Measurements from ENCODE around the gene NFIA.

NFIA gene

DNA sequence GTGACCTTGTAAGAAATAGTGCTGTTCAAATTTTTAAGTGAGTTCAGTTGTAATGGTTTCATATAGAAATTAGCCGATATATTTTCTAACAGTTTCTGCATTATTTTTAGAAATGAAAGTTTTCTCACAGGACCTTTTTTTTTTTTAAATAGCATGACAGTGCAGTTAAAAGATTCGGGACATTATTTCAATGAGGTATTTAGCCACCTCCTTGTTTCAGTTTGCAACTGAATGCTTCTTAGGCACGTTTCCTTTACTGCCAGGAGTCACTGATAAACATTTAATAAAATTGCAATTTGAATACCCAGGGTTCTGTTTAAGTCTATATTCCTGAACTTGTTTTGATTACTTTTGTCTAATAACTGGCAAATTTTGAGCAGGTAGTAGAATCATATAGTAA, 337.9 kb downstream of the NFIA start:
- DNase-seq, result no peak

DNA sequence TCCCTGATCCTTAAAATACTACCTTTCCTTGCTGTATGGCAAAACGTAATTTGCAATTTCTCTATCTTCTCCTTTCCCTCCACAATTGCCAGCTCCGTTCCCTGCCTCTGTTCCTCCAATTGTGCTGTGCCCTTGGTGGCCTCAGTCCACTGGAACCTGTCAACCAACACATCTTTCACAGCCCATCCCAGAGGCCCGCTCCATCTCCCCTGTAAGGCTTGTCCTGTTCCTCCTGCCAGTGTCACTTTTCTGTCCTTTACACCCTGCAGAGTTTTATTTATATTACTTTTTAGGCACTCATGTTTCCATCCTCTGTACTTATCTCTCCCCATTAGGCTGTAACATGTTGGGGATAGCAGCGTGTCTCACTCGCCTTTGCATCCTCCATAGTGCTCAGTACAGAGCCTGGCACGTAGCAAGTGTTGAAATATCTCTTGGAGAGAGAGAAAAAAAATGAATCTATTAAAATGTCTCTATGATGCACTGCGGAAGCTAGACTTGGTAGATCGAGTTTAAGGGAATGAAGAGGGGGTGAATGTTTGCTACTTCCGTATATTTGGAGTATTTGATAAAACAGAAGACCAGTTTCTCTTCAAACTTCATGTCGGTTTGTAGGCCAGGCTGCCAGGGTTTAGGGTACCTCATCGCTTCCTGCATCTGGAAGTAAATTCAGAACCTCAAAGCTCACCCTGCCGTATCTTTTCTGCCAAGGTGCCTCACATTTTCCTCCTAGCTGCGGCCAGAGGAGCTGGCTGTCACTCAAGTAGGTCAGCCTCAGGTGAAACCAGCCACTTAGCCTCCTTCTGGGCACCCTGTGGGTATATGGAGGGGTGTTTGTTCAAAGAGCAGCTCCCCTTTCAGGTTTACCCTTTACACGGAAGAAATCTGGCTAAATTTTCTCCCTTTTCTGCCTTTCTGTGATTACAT, 338.8 kb downstream of the NFIA start:
- no peak for DNase-seq

DNA sequence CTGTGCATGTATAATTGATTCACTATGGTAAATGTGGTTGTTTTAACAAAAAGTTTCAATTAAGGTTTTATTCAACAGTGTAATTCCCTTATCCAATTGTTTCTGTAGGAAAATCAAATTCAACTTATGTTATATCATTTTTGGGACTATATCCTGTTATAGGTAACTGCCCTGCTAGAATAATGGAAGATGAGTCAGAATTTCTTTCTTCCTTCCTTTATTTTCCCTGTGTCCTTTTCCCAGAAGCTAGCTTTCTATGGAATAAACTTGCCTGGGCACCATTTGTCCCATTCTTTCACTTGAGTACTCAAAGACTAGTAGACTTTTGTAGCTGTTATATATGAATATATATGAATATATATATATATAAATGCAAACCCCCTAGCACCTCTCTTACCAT, 341.3 kb downstream of the NFIA start:
- no peak for DNase-seq

DNA sequence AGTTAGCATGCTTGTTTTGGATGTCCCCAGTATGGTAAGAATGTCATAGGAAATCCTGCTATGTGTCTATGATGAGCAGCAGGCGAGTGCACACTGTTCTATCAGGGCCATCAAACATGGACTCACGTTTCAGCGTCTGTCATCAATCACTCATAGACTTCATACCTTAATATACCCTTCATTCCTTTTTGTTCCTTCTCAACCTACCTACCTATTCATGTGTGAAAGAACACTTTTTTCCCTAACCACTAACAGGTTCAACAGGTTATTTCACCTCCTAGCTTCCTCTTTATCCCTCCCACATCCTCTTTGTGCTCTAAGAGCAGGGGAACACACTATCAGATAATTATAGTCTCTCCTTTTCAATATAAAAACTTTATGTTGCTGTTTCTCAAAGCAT, 342.0 kb downstream of the NFIA start:
- no peak for DNase-seq

DNA sequence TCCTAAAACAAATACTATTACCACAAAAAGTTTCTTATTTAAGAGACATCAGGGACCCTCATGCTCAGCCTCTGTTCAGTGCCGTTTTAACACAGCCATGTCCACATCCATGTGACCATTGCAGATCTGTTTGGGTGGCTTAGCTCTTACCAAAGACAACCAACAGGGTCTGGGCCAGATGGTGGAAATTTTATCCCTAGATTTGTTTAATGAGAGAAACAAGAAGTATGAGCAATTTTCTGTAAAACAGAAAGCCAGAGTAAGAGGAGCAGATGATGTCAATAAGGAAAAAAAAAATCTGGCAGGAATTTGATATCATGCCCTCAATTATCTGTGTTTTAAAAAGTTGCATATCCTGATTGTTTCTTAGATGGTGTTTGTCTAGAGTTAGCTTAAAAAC, 342.7 kb downstream of the NFIA start:
- no peak for DNase-seq

DNA sequence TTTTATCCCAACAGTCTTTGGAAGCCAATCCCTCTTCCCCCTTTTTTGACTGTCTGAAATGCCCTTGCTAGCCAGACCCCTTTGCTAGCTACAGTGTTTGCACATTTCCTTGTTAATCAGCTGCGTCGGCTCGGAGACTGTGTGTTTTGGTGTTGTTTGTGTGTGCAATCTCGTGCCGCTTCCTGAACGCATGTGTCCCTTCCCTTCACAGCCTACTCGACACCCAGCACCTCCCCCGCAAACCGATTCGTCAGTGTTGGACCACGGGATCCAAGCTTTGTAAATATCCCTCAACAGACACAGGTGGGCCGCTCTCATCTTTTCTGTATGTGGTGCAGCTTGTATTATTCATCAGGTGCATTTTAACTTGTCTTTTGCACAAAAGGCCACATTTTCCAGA, 343.9 kb downstream of the NFIA start:
- no peak for DNase-seq

DNA sequence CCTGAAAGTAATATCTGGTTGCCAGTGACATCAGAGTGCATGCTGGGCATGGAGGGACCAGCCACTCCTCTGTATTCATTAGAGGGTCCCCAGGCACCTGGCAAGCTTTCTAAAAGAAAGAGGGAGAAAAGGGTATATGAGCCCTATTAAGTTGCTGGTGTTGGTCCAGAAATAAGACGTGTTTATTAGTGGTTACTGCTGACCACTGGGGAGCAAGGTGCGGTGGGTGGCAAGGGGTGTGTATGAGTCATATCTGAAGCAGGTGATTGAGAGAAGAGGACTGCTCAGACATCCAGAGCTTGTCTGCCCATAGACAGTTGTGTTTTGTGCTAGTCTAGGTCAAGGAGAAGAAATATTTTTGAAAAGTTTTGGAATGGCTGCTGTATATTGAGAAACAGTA, 344.5 kb downstream of the NFIA start:
- no peak for DNase-seq

DNA sequence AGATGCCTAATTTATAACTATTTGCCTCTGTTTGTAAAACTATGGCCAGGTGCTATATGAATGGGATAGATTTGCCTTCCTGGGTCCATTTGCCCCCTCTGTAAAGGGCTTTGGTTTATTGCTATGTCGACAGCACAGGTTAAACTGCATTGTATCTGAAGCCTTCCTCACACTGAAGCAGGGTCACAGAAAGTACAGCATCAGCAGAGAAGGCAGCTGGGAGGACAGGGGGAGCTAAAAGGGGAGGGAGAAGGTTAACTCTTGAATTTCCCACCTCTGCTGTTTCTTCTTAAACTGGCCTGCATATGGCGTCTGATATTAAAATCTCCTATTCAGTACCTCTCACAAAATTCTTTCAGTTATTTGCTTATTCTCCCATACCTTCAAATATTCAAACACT, 345.1 kb downstream of the NFIA start:
- no peak for DNase-seq

DNA sequence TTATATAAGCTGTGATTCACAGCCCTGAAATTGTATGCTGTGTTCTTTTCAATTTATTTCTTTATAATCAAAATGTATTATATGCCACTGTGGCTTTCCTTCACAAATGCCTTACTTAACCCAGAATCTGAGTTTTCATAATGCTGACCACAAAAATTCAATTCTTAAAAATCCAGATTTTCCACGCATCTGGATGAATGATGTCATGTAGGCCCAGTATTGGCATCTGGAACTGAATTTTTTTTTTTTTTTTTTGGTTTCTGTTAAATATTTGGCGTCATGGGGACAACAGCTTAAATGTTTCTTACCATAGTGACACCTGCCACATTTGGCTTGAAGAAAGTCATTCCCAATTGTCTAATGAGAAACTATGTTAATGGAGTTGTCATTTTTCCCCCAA, 345.8 kb downstream of the NFIA start:
- DNase-seq, result no peak

DNA sequence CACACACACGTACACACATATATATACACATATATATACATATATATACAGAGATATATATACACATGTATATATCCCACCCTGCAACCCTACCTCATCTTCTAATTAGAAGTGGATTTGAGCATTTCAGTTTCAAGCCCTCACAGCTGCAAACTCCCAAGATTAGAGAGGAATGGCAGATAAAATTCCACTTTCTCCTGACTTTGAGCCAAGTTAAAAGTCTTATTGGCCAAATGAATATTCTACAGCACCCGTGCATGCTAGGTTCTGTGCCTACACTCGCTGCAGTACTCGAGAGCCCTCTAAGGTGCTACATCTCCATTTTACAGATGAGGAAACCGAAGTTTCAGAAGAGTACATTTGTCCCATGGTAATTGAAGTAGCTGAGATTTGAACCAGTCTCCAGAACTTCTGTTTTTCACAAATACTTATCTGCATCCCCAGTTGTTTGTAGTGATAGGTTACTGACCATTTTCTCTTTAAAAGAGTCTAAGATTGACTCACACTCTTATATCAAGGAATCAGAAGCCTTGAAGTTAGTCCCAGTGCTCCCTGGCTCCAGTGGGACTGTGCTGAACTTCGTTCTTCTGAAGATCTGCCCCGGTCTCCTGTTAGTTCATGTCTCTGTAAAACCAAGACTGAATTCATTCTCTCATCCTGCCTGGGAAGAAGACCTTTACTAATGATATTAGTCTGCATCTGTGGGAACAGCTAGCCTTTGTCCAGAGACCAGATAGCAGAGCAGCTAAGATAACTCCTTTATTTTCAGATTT, 350.4 kb downstream of the NFIA start:
- DNase-seq, result no peak

DNA sequence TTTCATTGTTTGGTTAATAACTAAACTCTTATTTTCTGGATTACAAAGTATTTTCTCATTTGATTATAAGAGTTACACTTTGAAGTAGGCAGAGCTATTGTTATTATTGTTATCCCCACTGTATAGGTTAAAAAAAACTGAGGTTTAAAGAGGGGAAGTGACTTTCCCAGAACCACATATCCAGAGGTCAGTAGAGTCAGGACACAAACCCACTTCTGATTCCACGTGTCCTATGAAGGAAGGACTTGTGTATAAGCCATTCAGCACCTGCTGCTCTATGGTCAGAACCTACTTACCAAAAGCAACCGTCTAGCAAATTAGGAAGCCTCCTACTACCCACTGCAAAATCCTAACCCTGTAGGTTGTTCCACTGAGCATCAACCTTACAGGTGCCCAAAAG, 351.3 kb downstream of the NFIA start:
- DNase-seq, result no peak

DNA sequence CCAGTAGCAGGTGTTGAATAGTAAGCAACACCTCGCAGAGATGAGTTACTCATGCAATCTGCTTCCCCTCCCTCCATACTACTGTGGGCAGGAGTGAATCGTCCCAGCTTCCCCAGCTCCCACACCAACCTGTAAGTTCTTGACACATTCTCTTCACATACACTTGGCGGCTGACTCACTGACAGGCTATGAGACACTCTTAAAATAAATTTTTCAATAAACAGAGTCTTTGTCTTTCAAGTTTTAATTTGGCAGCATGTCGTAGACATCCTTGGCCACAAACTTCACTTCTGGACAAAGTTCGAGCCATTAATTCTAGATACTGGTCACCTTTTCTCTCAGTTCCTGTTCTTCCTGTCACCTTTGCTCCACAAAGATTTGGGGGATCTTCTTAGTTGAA, 351.9 kb downstream of the NFIA start:
- DNase-seq, result no peak

DNA sequence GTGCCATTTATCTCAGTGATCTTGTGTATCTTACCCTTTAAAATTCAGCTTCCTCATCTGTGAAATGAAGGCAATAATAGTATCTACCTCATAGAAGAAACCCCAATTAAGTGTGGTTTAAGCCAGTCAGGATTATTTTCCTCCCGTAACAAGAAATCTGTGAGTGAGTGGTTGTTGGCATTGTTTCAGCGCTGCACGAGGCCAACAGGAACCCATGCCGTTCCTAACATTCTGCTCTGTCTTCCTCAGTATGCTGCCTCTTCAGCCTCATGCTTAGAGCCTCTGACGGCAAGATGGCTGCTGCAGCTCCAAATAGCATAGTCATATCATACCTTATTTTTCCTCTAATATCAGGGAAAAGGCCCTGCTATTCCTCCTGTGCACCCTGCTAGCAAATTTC, 352.9 kb downstream of the NFIA start:
- no peak for DNase-seq

DNA sequence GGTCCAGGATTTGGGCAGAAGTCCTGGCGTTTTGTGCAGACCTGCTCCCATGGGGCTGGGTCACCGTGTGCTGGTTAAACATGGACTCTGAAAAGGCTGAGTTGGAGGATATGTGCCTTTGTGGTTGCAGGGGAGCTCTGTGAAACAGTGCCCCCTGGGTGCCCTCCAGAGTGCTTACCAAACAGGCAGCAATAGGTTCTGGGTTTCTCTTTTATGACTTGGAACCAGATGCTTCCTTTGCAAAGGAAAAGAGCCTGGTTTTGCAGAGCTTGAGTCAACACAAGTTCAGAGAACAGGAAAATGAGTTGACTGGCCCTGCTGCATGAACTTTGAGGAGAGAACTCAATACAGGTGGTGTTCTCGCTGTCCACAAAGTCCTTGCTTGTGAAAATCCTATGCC, 353.7 kb downstream of the NFIA start:
- DNase-seq, result no peak

DNA sequence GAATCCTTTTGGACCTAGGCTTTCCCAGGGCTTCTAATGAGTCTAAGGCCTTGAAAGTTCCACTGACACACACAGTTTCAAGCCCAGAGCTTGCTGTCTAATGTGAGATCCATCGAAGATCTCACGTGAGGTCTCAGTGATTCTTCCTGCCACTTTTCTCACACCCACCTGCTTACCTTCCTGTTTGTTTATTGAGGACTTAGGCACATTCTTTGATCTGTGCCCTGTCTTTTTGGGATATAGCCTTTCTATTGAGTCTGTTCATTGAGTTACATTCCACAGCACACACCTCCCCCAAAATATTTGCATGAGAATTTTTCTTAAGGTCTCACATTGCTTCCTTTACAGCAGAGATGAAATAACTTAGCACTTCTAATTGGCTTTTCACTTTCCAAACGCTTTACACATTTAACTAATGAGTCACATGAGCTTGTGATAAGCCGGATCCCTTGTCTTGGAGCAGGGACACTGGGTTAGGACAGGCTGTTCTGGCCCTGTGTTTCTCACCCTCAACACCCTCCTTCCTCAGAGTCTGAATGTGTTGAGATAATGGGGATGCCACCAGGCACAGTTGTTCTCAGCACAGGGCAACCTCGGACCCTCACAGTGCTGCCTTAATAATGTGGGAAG, 354.2 kb downstream of the NFIA start:
- DNase-seq, result no peak

DNA sequence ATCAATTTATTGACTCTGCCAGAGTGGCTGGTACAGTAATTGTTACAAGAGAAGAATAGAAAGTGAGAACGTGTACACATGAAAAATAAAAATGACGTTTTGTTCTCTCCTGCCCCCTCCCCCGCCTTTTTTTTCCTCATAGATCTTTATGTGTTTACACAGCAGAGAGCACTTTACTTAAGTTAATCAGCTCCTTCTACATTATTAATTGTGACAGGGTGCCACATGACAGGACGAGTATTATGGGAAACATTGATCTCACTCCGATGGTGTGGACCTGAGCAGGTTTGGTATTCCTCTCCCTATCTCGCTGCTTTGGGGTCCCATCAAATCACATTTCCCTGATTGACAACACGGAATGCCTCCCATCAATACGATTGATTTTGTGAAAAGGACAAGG, 356.9 kb downstream of the NFIA start:
- DNase-seq, result no peak

DNA sequence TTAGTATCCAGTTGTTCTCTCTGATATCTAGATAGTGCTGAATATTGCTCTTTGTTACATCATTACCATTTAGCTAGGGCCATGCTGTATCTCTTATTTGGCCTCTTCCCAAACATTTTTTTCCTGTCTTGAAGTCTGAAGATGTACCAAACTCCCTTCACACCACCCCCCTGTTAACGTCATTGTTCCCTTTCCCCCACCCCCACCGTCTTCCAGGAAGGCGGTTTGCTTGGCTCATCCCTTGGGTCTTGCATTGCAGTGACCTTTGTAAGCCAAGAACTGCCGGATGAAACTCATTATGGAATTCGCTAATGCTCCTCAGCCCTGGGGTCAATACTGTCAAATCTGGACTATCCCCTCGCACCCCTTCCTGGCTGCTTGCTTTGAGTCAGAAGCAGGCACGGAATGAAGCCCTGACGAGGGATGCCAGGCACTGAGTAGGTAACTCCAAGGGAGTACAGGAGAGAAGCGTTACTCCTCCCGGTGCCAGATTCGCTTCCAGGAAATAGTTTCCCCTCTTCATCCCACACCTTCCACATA, 359.4 kb downstream of the NFIA start:
- DNase-seq, result no peak

DNA sequence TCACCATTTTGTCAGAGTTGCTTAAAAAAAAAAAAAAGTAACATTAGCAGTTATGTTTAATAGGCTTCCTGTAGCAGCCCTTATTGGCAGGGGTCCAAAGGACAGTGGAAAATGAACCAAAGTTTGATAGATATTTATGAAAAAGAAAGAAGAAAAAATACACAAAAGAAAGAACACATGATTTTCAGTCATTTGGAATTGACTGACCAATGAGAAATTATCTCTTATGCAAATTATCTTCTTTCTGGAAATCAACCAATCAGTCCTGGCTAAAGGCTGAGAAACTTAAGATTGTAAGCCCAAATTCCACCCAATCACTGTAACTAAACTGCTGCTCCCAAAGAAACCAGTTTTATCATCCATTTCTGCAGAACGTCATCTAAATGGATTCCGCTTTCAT, 360.2 kb downstream of the NFIA start:
- DNase-seq, result no peak

DNA sequence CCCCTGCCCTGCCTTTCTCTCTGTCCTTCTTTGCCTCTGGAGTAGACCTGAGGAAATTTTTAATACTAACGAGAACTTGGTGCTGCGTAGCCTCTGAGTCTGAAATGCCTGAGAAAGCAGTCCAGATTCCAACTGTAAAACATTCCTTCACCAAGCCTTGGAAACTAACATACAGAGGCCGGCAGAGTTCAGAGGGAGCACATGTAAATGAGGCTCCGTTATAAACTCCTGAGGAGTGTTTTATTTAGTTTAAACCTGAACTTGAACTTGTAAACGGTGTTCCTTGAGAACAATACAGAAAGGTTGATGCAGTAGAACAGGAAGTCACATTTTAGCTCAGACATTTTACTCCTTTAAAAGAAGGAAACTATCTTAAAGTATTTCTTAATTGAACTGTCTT, 361.9 kb downstream of the NFIA start:
- DNase-seq, result no peak

DNA sequence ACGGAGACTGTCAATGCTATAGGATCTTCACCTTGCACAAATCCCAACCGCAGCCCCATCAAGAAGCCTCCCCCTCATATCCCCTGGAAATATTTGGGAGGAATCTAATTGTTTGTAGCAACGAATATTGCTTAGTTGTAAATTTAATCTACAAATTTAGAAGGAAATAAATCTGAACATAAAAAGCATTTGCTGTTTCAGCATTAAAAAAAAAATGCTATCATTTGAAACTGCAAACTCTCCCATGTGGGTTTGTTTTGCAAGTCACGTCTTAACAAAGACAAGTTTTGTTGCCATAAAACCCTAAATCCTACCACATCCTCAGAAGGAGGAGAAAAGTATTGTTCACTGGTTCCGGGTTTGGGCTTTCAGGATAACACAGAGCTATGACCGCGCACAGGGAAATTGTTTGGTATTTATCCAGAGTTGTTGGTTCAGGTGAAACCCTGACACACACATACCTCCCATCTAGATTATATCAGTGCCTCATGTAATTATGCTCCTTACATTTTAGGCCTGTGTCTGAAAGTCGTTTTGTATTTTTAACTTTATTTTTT, 363.0 kb downstream of the NFIA start:
- no peak for DNase-seq

DNA sequence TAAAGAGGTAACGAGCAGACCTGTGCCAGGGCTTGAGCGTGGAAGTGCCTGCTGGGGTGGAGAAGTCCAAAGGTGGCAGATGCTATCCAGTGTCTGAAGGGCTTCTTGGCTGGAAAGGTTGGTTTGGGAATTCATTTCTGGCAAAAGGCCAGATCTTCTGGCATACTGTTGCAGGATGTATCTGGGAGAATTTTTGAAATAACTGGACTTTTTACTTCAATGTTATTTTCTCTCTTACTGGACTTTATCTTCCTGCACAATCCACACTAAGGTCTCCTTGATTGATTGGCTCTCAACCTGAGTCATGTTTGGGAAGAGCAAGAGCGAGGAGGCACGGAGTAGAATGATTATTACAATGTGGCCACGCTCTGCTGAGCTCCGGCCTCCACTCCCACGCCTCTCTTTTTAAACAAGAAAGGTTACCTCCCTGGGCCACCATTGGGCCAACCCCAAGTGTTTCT, 364.2 kb downstream of the NFIA start:
- no peak for DNase-seq

DNA sequence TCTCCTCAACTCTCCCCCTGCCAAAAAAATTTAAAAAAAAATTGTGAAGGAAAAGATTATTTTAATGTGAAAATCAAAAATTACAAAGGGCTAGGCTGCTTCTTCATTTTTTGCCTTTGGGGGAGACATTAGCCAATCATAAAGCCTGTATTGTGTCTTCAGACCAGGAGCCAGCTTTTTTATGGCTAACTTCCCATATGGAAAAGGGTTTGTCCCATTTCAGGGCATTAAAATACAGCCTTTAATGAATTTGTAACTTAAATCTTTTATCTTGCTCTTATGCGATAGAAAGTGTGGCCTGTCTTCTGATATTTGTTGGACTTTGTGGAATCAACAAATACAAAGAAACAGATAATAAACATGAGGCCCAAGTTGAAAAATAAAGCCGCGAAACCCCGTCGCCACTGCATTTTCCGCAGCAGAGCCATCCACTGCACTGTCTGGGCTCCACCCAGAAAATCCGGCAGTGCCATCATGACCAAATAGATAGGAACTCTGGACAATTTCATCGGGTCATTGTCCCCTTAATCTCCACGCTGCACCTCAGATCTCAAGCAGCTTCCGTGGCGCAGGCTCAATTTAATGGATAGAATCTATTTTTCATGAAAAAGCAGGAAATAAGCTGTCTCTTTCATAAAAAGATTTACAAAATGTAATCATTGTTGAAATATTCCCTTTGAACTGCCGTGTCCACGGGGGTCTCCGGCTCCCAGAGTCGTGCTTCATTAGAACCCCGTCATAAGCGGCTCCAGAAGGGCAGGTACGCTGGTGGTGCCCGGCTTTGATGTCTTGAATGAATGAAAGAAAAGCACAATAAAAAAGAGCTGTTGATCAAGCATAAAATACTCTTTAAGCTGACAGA, 365.0 kb downstream of the NFIA start:
- DNase-seq, result no peak

All from KG1 (cell line).